PC-9 (cell line): ENCODE results near the gene CNIH2. TPM values are rescaled to one million over a fixed set of nuclear protein-coding genes. Genes with fewer than 3 reads are reported as not detected.

Experiments used
- BruUV-seq: library from RNA; stranded (reverse); fragments of 400-500 nt; replicated peaks from 2 replicates; lab custom pipeline; 2021; lab: Mats Ljungman, UMichigan
- CTCF ChIA-PET: fragments of 300-600 bp; sonication (Branson Sonifier 250); formaldehyde crosslinking; loops from one replicate; lab custom pipeline; 2022; ENCODE audit warnings: antibody characterized with exemption; lab: Charles Lee
- POLR2A ChIA-PET: fragments of 300-600 bp; sonication (Branson Sonifier 250); formaldehyde crosslinking; loops from one replicate; lab custom pipeline; 2022; ENCODE audit warnings: antibody characterized with exemption; ENCODE audit not compliant: unreplicated experiment; lab: Charles Lee
- DNase-seq, 2 experiments: peaks; one replicate each; pipeline versions ENCODE4 v3.0.0 to v3.0.0-alpha.2; 2015 to 2022; ENCODE audit warnings: mixed read lengths in 1 of 2
- H2AFZ ChIP-seq: fragments of 200-600 bp; sonication (generic); 2 replicates; pipeline ENCODE4 v1.8.1; 2017; ENCODE audit warnings: antibody characterized with exemption
- H3F3A ChIP-seq: fragments of 200-600 bp; sonication (generic); 2 replicates; pipeline ENCODE4 v1.8.1; 2017; ENCODE audit warnings: antibody characterized with exemption, mild to moderate bottlenecking, low read depth; ENCODE audit not compliant: insufficient read depth
- H3K27ac ChIP-seq: fragments of 200-600 bp; sonication (generic); 2 replicates; pipeline ENCODE4 v1.6.1; 2016; ENCODE audit warnings: mixed run types
- H3K27me3 ChIP-seq: fragments of 200-600 bp; sonication (generic); 2 replicates; pipeline ENCODE4 v1.6.1; 2016; ENCODE audit warnings: low read depth, mixed run types; ENCODE audit not compliant: insufficient read depth
- H3K36me3 ChIP-seq: fragments of 200-600 bp; sonication (generic); 2 replicates; pipeline ENCODE4 v1.6.1; 2016; ENCODE audit warnings: low read depth, mixed run types
- H3K4me1 ChIP-seq: fragments of 200-600 bp; sonication (generic); replicated peaks from 2 replicates; pipeline ENCODE4 v1.6.1; 2016; ENCODE audit warnings: mixed run types; ENCODE audit not compliant: insufficient read depth
- H3K4me2 ChIP-seq: fragments of 200-600 bp; sonication (generic); 2 replicates; pipeline ENCODE4 v1.6.1; 2017; ENCODE audit warnings: mixed run types
- H3K4me3 ChIP-seq: fragments of 200-600 bp; sonication (generic); 2 replicates; pipeline ENCODE4 v1.6.1; 2016; ENCODE audit warnings: mixed run types
- H3K79me2 ChIP-seq: fragments of 200-600 bp; sonication (generic); 2 replicates; pipeline ENCODE4 v1.6.1; 2017; ENCODE audit warnings: low read depth, mixed run types
- H3K9me2 ChIP-seq: fragments of 200-600 bp; sonication (generic); 2 replicates; pipeline ENCODE4 v1.8.1; 2017; ENCODE audit warnings: mild to moderate bottlenecking; ENCODE audit not compliant: insufficient read depth
- H3K9me3 ChIP-seq: fragments of 200-600 bp; sonication (generic); 2 replicates; pipeline ENCODE4 v1.8.1; 2016; ENCODE audit warnings: low read depth; ENCODE audit not compliant: insufficient read depth
- H4K20me1 ChIP-seq: fragments of 200-600 bp; sonication (generic); 2 replicates; pipeline ENCODE4 v1.8.1; 2017; ENCODE audit not compliant: insufficient read depth
- EZH2 ChIP-seq: fragments of 200-600 bp; sonication (generic); IDR thresholded peaks from 2 replicates; pipeline ENCODE4 v1.8.0; 2017; ENCODE audit warnings: antibody characterized with exemption, low read depth
- intact Hi-C: fragments of 100-400 bp; cut with micrococcal nuclease; formaldehyde crosslinking; loops from one replicate; pipeline ENCODE4 v1.10.0; 2022; ENCODE audit not compliant: unreplicated experiment
- total RNA-seq: library from RNA; stranded (reverse); gene quantifications from 2 replicates; pipeline ENCODE4 v1.2.3, GENCODE V29; 2021
- TF ChIP-seq, protein P1 (sequence below): fragments of 200-600 bp; sonication (generic); conservative IDR thresholded peaks from 2 replicates; pipeline ENCODE4 v1.6.1; 2017; ENCODE audit warnings: mixed run types, antibody characterized with exemption, mild to moderate bottlenecking, moderate library complexity

CNIH2 gene
- total RNA-seq, 1 experiment from 2014 or later: 6.8 TPM

- peaks cover 3% of the 10 kb centered on the region; the same call in 1 of the 2 replicates for H3F3A ChIP-seq
Observed at GRCh38 chr11:66321606-66322005, 43.6 kb downstream of the CNIH2 start.

DNA sequence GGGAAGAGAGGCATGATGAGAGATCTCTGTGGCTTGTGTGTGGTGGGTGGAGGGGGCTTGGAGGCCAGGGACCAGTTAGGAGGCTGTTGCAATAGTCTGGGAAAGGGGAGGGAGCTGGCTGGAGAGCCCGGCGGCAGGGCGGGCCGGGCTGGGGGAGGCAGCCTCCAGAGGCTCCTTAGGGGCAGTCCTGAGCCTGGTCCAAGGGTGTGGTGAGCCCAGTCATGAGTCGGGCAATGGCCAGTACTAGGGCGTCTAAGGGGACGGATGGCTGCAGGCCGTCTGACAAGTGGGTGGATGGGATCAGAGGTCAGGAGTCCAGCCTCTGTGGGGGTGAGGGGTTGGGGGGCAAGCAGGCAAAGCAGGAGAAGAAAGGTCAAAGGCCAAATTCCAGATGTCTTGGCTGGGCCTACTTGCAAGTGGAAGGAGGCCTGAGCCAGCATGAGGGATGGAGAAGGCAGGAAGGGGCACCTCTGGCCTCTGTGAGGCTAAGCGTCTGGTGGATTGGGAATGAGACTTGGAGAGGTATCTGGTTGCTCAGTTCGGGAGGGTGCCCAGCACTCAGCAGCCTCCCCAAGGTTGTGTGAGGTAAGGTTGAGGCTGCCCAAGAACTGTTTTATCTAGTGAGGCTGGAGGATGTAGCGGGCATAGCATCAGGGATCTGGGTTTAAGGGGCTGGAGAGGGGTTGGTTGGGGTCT lies 44.9 kb downstream of the CNIH2 start:
- no peak for DNase-seq
- H3K9me2 ChIP-seq: no peaks in the 10 kb centered on the region
- ChIA-PET POLR2A (no interaction called here), CTCF (interaction anchor here (0.6 kb wide), 1 partner anchor 105 kb away, joined by 3 read pairs; no protein-coding TSS in a partner anchor)
- peaks cover 3% of the 10 kb centered on the region; the same call in 1 of the 2 replicates for H3F3A ChIP-seq
- BruUV-seq: no TSS peak
- peaks cover 13% of the 10 kb centered on the region; the same call in 1 of the 2 replicates for H3K9me3 ChIP-seq
- no peak overlapping the region for H3K4me3 ChIP-seq
- no peaks in the 10 kb centered on the region for H4K20me1 ChIP-seq
- no peaks in the 10 kb centered on the region for H3K79me2 ChIP-seq
- H3K36me3 ChIP-seq: no peaks in the 10 kb centered on the region
- H3K4me1 ChIP-seq: peaks cover 34% of the 10 kb centered on the region
- H2AFZ ChIP-seq: no peak overlapping the region
- H3K27ac ChIP-seq: no peak overlapping the region
- H3K27me3 ChIP-seq: peaks cover 8% of the 10 kb centered on the region; the same call in 1 of the 2 replicates
- intact Hi-C loops: no loop called here
- H3K4me2 ChIP-seq: no peak overlapping the region
- TF ChIP-seq EZH2: no peak
- TF ChIP-seq, protein P1, sequence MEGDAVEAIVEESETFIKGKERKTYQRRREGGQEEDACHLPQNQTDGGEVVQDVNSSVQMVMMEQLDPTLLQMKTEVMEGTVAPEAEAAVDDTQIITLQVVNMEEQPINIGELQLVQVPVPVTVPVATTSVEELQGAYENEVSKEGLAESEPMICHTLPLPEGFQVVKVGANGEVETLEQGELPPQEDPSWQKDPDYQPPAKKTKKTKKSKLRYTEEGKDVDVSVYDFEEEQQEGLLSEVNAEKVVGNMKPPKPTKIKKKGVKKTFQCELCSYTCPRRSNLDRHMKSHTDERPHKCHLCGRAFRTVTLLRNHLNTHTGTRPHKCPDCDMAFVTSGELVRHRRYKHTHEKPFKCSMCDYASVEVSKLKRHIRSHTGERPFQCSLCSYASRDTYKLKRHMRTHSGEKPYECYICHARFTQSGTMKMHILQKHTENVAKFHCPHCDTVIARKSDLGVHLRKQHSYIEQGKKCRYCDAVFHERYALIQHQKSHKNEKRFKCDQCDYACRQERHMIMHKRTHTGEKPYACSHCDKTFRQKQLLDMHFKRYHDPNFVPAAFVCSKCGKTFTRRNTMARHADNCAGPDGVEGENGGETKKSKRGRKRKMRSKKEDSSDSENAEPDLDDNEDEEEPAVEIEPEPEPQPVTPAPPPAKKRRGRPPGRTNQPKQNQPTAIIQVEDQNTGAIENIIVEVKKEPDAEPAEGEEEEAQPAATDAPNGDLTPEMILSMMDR: no peak

More at GRCh38 chr11:66321606-66322005, 43.6 kb downstream of the CNIH2 start:
- Histone ChIP-seq H3K4me1 (peaks cover 23% of the 10 kb centered on the region), H4K20me1 (no peaks in the 10 kb centered on the region), H3K4me3 (no peak overlapping the region), H3K27ac (no peak overlapping the region), H3K9me3 (peaks cover 13% of the 10 kb centered on the region; the same call in 1 of the 2 replicates), H3K4me2 (no peak overlapping the region), H3K9me2 (no peaks in the 10 kb centered on the region), H3K36me3 (no peaks in the 10 kb centered on the region), H2AFZ (no peak overlapping the region), H3K27me3 (peaks cover 8% of the 10 kb centered on the region; the same call in 1 of the 2 replicates), H3K79me2 (no peaks in the 10 kb centered on the region)
- no peak for TF ChIP-seq EZH2
- TF ChIP-seq, protein P1: no peak
- no TSS peak for BruUV-seq
- CTCF ChIA-PET: no interaction called here
- intact Hi-C loops: no loop called here
- POLR2A ChIA-PET: interaction anchor here (0.6 kb wide), 1 partner anchor 668 kb away, joined by 3 read pairs; no protein-coding TSS in a partner anchor
- no peak for DNase-seq

DNA sequence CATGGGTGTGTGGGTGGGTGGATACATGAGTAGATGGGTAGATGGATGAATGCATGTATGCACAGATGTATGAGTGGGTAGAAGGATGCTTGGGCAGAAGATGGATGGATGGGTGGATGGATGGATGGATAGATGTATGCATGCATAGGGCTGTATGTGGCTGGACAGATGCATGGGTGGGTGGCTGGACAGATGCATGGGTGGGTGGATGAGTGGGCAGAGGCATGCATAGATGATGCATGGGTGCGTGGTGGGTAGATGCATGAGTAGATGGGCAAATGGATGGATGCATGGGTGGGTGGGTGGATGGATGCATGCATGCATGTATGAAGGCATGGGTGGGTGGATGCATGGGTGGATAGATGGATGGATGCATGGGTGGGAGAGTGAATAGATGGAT lies 45.7 kb downstream of the CNIH2 start:
- intact Hi-C loops: no loop called here
- Histone ChIP-seq H3K4me3 (no peak overlapping the region), H3K4me1 (peaks cover 34% of the 10 kb centered on the region), H3K79me2 (no peaks in the 10 kb centered on the region), H3K27ac (no peak overlapping the region), H3K4me2 (no peak overlapping the region), H3F3A (peaks cover 3% of the 10 kb centered on the region; the same call in 1 of the 2 replicates), H3K9me2 (no peaks in the 10 kb centered on the region), H3K36me3 (no peaks in the 10 kb centered on the region), H2AFZ (no peak overlapping the region), H3K27me3 (peaks cover 8% of the 10 kb centered on the region; the same call in 1 of the 2 replicates), H4K20me1 (no peaks in the 10 kb centered on the region), H3K9me3 (peaks cover 13% of the 10 kb centered on the region; the same call in 1 of the 2 replicates)
- TF ChIP-seq, protein P1: no peak
- no peak for TF ChIP-seq EZH2
- CTCF ChIA-PET: no interaction called here
- no peak for DNase-seq
- no TSS peak for BruUV-seq
- POLR2A ChIA-PET: no interaction called here
